Left ventricle myocardium inferior (tissue), 1 donor: ENCODE measurements around the gene TMEM267. TPM values are rescaled to one million over a fixed set of nuclear protein-coding genes. Genes with fewer than 3 reads are reported as not detected.
"Not testable (repeated sequence)": the region's sequence is repeated elsewhere in the genome, so short reads cannot be mapped to it uniquely, and the experiment has no call there.

Source experiments
- DNase-seq: peaks from one replicate; pipeline ENCODE4 v3.0.0-alpha.2; 2020
- H3K27ac ChIP-seq: fragments of 200-600 bp; replicated peaks from 2 replicates; pipeline ENCODE4 v1.8.0; 2021
- H3K27me3 ChIP-seq: fragments of 200-600 bp; 2 replicates; pipeline ENCODE4 v1.8.0; 2021; ENCODE audit warnings: low read depth
- H3K36me3 ChIP-seq: fragments of 200-600 bp; 2 replicates; pipeline ENCODE4 v1.8.0; 2021
- H3K4me1 ChIP-seq: fragments of 200-600 bp; 2 replicates; pipeline ENCODE4 v1.8.0; 2021
- H3K4me3 ChIP-seq: fragments of 200-600 bp; 2 replicates; pipeline ENCODE4 v1.8.0; 2021; ENCODE audit warnings: mild to moderate bottlenecking, moderate library complexity
- H3K9me3 ChIP-seq: fragments of 200-600 bp; replicated peaks from 2 replicates; pipeline ENCODE4 v1.8.0; 2021
- intact Hi-C: fragments of 100-400 bp; cut with micrococcal nuclease; formaldehyde crosslinking; loops from one replicate; pipeline ENCODE4 v1.11.0; 2022
- total RNA-seq: library from RNA; stranded (reverse); fragmentation: NEBNext Ultra II Directional; extraction: Animal tissue kit (Norgen Biotek cat#: 25700); gene quantifications from one replicate; pipeline ENCODE4 v1.2.1, GENCODE V29; 2021
- TF ChIP-seq, protein P1 (sequence below): fragments of 200-600 bp; IDR thresholded peaks from 2 replicates; pipeline ENCODE4 v1.8.0; 2021; ENCODE audit warnings: antibody characterized with exemption, mild to moderate bottlenecking, borderline replicate concordance
- donor health status: DM: no; HTN: yes; CAD: no; lungs with severe emphysema.

TMEM267 gene
- total RNA-seq, 1 donor from 2014 or later: 6.8 TPM

DNA sequence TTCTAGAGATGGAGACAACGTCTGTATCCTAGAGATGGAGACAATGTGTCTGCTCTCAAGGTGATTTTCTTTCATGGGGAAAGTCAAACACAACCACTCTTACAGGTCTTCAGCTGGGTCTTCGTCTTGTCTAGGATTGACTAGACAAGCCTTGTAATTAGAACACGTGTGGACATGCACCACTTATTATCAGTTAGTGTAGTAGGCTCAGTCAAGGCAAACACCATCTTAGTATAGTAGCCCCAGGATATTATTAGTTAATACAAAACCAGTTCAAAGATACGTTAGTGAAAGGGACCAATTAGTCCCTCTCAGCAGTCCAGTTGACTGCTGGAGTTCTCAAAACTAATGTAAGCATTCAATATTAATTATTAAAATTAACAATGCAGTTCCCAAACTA lies 56.4 kb downstream of the TMEM267 start:
- DNase-seq: no peak
- H3K4me1 ChIP-seq: peaks cover 2% of the 10 kb centered on the region
- H3K27ac ChIP-seq: no peak overlapping the region
- TF ChIP-seq, protein P1, sequence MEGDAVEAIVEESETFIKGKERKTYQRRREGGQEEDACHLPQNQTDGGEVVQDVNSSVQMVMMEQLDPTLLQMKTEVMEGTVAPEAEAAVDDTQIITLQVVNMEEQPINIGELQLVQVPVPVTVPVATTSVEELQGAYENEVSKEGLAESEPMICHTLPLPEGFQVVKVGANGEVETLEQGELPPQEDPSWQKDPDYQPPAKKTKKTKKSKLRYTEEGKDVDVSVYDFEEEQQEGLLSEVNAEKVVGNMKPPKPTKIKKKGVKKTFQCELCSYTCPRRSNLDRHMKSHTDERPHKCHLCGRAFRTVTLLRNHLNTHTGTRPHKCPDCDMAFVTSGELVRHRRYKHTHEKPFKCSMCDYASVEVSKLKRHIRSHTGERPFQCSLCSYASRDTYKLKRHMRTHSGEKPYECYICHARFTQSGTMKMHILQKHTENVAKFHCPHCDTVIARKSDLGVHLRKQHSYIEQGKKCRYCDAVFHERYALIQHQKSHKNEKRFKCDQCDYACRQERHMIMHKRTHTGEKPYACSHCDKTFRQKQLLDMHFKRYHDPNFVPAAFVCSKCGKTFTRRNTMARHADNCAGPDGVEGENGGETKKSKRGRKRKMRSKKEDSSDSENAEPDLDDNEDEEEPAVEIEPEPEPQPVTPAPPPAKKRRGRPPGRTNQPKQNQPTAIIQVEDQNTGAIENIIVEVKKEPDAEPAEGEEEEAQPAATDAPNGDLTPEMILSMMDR: no peak
- H3K36me3 ChIP-seq: no peaks in the 10 kb centered on the region
- intact Hi-C loops: no loop called here
- H3K27me3 ChIP-seq: no peaks in the 10 kb centered on the region
- no peaks in the 10 kb centered on the region for H3K9me3 ChIP-seq
- H3K4me3 ChIP-seq: no peak overlapping the region

DNA sequence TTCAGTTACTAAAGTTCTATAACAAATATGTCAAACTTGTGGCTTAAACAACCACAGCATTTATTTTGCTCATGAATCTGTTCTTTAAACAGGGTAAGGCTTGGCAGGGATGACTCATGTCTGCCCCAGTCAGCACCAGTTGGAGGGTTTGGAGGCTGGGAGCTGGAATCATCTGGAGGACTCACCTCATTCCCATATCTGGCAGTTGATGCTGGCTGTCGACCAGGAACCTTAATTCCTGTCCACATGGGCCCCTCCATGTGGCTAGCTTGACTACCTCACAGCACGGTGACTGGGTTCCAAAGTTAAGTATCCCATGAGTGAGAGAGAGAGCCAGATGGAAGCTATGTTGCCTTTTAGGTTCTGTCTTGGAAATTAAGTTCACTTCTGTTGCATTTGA lies 57.7 kb downstream of the TMEM267 start:
- no peak overlapping the region for H3K27ac ChIP-seq
- intact Hi-C loops: no loop called here
- no peaks in the 10 kb centered on the region for H3K9me3 ChIP-seq

DNA sequence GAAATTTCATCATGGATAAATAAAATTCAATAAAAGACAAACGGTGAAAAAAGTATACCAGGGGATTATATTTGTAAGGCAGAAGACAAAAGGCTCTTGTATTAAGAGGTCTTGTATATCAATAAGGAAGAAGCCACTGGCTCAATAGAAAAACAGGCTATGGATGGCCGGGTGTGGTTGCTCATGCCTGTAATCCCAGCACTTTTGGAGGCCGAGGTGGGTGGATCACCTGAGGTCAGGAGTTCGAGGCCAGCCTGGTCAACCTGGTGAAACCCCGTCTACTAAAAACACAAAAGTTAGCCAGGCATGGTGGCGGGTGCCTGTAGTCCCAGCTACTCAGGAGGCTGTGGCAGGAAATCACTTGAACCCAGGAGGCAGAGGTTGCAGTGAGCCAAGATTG lies 60.6 kb downstream of the TMEM267 start:
- H3K4me1 ChIP-seq, H3K36me3 ChIP-seq, H3K4me3 ChIP-seq, H3K27ac ChIP-seq, H3K27me3 ChIP-seq, DNase-seq, H3K9me3 ChIP-seq, intact Hi-C loops: not testable (repeated sequence)

More for the DNA sequence above, 57.7 kb downstream of the TMEM267 start:
- no peaks in the 10 kb centered on the region for H3K4me1 ChIP-seq
- no peak overlapping the region for H3K4me3 ChIP-seq
- TF ChIP-seq, protein P1: no peak
- no peaks in the 10 kb centered on the region for H3K27me3 ChIP-seq
- no peak for DNase-seq
- no peaks in the 10 kb centered on the region for H3K36me3 ChIP-seq

DNA sequence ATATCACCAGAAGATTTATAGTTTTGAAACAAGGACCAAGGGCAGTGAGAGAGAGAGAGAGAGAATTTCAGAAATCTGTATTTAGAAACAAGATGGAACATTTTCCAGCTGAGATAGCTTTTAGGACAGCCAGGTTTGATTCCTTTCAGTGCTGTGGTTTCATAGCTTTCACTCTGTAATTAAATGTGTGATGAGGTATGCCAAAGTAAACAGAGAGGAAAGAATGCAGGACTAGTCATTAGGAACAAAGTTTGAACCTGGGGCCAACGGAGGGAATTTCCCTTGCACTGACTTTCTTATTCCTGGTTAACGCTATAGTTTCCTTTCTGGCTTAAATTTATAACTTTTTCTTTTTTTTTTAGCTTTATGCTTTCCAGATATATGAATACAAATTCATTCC lies 61.5 kb downstream of the TMEM267 start:
- H3K4me3 ChIP-seq: no peak overlapping the region
- TF ChIP-seq, protein P1: no peak
- no peak overlapping the region for H3K27ac ChIP-seq
- H3K27me3 ChIP-seq: no peaks in the 10 kb centered on the region
- no peaks in the 10 kb centered on the region for H3K4me1 ChIP-seq
- no peaks in the 10 kb centered on the region for H3K36me3 ChIP-seq
- no peak for DNase-seq
- no peaks in the 10 kb centered on the region for H3K9me3 ChIP-seq
- intact Hi-C loops: no loop called here

DNA sequence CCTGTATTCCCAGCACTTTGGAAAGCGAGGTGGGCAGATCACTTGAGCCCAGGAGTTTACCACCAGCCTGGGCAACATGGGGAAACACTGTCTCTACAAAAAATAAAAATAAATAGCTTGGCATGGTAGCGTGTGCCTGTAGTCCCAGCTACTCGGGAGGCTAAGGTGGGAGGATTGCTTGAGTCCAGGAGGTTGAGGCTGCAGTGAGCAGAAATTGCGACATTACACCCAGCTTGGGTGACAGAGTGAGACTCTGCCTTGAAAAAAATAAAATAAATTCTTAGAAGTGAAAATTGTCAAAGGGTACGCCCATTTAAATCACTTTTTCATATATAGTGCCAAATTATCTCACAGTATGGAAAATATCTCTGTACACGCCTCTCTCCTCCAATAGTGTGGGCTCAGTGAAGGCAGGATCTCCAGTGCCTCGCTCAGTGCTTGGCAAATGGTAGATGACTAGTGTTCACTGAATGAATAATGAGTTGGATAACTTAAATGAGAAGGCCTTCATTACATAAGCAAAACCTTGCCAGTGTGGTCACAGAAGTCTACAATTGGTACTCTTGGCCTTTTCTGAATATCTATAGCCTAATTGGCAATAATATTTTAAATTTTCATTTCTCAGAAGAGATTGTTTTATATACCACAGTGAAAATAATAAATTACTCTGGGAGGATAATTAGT lies 62.1 kb downstream of the TMEM267 start:
- intact Hi-C loops: no loop called here
- TF ChIP-seq, protein P1: no peak
- Histone ChIP-seq H3K9me3 (no peaks in the 10 kb centered on the region), H3K27me3 (no peaks in the 10 kb centered on the region), H3K4me3 (no peak overlapping the region), H3K4me1 (no peaks in the 10 kb centered on the region), H3K36me3 (no peaks in the 10 kb centered on the region), H3K27ac (no peak overlapping the region)
- no peak for DNase-seq

DNA sequence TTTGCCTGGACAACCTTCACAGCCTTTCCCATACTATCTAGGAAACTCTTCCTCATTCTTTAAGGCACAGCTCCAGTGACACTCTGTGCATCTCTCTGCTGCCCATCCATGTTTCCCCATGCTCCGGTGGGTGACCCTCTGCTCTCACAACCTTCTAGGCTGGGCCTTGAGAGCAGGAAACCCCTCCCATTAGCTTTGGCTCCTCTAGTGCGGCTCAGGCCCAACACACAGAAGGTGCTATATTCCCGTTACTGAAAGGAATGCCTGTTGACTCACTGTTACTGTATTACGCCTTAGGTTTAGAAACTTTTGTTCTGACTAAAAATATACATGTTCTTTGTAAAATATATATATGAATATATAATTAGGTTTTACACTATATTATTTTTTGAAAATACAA lies 63.4 kb downstream of the TMEM267 start:
- DNase-seq: no peak
- intact Hi-C loops: no loop called here
- Histone ChIP-seq H3K27ac (no peak overlapping the region), H3K36me3 (no peaks in the 10 kb centered on the region), H3K4me3 (no peak overlapping the region), H3K9me3 (no peaks in the 10 kb centered on the region), H3K4me1 (no peaks in the 10 kb centered on the region), H3K27me3 (no peaks in the 10 kb centered on the region)
- TF ChIP-seq, protein P1: no peak
